HG03103 (cell line): ENCODE measurements around the gene SH3BP2.

ENCODE experiments used
- ATAC-seq: cut with Tn5 transposase; IDR thresholded peaks from one replicate; pipeline ENCODE4 v1.9.1; 2021; ENCODE audit warnings: low read depth; ENCODE audit not compliant: unreplicated experiment

SH3BP2 gene

DNA sequence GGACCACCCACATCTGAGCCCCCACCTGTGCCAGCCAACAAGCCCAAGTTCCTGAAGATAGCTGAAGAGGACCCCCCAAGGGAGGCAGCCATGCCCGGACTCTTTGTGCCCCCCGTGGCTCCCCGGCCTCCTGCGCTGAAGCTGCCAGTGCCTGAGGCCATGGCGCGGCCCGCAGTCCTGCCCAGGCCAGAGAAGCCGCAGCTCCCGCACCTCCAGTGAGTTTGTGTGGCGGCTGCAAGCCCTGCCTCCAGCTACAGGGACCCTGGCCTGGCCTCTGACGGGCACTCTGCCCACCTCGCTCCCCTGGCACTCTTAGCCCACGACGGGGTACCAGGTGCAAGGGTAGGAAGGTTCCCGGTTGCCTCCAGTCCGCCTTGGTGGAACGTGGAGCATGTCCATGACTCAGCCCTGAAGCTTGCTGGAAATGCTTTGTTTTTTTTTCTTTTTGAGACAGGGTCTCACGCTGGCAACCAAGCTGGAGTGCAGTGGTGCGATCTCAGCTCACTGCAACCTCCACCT is 37.1 kb downstream of the SH3BP2 start:
- no peak for ATAC-seq

DNA sequence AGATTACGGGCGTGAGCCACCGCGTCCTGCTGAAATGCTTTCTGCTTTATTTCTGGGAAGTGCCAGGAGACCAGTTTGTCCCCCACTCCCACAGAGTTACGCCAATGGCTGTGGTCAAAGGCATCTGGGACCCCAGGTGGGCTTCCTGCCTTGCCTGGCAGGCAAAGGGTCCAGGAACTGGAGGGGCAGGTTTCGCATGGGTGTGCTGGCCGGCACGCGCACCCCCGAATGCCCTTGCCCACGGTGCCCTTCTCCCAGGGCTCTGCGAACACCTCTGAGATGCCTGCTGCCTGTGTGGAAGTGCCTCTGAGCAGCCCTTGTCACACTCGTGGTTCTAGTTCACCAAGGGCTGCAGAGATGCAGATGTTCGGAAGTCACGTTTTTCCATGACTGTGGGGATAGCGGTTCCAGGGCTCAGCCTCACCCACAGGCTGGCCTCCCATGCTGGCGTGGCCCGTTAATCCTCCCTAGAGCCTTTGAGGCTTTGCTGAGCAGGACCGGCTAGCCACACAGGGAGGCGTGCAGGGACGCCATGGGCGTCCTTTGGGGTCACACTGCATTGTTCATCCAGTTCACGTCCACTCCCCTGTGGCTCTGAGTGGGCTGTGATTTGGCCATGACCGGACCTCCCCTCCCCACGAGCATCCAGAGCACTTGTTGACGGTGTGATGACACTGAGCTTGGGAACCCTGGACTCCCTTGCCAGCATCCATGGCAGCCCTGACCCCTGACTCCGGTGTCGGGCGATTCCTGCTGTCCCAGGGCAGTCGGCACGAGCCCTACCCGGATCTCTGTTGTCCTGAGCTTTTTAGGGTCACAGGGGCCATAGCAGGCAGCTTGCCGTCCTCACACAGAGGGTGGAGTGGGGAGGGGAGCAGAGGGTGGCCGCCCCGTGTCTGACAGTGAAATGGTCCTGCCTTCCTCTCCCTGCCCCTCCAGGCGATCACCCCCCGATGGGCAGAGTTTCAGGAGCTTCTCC is 38.0 kb downstream of the SH3BP2 start:
- no peak for ATAC-seq

DNA sequence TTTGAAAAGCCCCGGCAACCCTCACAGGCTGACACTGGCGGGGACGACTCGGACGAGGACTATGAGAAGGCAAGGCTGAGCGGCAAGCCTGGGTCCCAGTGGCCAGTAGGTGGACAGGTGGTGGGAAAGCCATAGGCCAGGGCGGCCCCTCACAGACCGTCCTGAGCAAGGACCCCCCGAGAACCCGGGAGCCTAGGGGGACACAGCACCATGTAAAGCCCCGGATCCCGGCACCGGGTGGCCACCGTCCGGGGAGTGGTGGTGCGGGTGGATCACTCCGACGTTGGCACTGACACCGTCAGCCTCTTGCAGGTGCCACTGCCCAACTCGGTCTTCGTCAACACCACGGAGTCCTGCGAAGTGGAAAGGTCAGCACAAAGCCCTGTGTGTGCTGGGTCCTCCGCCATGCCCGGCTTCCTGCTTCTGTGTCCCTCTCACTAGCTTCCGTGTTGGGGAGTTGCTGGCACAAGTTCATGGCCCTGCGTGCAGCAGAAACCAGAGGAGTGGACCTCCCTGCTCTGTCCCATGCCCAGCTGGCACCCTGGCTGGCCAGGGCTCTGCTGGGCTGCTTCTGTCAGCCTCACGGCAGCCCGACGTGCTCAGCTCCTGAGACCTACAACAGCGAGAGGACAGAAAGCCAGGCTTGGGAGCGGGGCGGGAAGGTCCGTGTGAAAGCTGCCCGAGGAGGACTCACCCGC is 38.9 kb downstream of the SH3BP2 start:
- no peak for ATAC-seq

DNA sequence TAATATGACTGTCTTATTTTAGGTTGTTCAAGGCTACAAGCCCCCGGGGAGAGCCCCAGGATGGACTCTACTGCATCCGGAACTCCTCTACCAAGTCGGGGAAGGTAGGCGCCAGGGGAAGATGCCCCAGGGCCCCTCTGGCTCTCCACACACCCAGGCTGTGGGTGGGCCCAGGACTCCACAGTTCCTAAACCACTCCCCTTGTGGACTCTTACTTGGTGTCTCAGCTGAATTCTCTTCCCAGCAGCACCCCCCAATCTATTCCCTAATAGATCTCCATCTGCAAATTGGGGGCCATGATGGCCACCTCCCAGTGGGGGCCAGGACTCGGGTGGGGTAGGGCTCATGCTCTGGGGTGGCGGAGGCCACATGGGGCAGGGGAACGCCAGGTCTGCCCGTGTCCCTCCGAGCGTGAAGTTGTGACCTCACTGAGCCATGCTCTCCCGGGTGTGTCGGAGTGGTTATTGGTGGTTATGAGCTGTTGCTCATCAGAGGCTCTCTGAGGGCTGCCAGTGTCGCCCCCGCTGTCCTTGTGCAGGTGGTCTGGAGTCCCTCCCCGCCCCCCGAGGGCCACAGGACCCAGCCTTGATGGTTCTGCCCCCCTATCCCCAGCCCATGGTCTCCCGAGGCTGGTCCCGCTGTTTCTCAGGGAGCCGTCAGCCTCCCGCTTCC is 39.6 kb downstream of the SH3BP2 start:
- peak; percentile 65 for ATAC-seq

DNA sequence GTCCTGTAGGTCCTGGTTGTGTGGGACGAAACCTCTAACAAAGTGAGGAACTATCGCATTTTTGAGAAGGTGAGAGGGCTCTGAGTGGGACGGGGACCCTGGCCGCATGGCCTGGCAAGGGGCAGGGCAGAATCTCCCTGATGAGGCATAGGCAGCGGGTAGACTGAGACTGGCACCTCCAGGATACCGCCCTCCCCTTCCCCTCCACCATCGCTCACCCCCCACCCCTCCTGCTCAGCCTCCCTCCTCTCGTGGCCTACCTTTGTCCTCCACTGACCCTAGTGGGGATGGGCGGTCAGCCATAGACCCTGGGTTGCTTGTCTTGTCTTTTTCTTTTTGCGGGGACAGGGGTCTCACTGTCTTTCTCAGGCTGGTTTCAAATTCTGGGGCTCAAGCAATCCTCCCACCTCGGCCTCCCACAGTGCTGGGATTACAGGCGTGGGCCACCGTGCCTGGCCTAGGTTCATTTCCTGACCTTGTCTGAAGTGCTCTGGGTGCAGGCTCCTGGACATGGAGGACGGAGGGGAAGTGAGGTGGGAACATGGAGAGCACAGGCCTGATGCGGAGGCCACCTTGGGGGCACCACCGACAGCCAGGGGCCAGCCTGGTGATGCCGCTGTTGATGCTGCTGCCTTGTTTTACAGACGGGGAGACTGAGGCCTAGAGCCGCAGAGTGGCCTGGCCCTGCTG is 40.2 kb downstream of the SH3BP2 start:
- no peak for ATAC-seq

DNA sequence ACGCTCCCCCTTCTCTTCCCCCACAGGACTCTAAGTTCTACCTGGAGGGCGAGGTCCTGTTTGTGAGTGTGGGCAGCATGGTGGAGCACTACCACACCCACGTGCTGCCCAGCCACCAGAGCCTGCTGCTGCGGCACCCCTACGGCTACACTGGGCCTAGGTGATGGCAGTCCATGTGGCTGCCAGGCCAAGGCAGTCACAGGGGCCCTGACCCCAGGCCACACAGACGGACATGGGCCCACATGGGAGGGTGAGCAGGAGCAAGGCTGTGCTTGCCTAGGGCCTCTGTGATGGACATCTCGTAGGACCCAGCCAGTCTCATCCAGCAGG is 40.8 kb downstream of the SH3BP2 start:
- no peak for ATAC-seq

DNA sequence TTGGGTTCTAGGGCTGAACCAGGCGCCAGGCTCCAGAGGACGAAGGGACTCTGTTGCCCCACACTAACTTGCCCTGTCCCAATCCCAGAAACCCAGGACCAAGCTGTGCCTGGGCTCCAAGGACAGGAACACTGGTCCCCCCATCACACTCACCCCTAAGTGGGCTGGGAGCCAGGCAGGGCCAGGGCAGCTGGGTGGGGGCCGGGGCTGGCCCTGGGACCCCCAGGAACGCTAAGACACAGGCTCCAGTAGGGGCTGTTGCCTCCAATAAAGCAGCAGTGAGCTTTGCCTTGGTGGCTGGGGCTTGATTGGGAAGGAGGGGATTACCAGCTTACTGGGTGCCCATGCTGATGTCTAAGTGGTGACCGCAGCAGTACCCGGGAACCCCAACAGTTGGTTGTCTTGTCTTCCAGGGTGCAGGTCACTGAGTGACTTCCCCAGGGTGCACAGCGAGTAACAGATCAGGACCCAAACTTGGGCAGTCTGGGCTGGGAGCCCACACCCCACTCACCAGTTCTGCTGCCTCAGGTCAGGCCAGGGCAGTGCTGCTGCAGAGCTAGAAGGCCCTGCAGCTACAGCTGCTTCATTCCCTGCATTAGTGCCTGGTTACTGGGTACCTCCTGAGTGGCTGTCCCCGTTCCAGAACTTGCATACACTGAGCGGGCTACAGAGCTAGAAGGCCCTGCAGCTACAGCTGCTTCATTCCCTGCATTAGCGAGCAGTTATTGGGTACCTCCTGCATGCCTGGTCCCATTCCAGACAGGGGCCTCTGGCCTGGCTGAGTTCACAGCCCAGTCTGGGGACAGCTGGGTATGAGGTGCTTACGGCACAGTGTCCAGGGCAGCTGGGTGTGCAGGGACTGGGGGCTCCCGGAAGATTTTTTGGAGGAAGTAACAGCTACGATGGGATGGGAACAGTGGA is 41.4 kb downstream of the SH3BP2 start:
- ATAC-seq: no peak

DNA sequence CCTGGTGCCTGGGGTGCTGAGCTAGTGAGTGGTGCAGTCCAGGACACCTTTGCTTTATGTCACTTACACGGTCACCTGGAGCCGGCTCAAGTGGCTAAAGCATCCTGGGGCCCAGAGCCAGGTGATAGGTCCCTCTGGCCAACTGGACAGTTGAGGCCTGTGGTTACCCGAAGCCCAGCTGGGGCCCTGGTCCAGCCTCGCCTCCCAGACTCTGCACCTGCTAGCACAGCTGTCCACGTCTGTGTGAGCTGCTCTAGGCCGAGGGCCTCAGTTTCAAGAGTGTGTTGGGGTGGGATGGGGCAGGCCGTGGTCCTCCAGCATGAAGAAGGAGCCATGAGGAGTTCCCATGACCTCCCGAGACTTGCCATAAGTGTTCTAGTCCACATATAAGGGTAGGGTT is 43.1 kb downstream of the SH3BP2 start:
- ATAC-seq: no peak

DNA sequence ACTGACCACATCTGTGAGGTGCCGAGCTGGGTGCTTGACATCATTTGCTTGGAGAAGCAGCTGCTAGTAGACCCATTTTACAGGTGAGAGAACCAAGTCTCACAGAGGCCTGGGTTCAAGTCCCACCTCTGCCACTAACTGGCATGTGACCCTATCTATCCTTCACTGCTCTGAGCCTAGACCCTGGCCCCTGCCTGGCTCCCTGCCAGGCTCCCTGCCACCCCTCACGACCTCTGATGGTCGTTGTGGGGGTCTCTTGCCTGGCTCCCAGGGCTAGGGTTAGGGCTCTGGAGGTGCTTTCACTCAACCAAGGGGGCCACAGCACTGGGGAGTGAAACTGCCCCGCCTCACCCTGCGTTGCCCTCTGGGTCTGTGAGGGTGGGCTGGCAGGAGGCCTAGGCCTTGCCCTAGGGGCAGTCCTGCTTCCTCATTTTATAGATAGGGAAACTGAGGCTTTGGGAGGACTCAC is 43.5 kb downstream of the SH3BP2 start:
- no peak for ATAC-seq

DNA sequence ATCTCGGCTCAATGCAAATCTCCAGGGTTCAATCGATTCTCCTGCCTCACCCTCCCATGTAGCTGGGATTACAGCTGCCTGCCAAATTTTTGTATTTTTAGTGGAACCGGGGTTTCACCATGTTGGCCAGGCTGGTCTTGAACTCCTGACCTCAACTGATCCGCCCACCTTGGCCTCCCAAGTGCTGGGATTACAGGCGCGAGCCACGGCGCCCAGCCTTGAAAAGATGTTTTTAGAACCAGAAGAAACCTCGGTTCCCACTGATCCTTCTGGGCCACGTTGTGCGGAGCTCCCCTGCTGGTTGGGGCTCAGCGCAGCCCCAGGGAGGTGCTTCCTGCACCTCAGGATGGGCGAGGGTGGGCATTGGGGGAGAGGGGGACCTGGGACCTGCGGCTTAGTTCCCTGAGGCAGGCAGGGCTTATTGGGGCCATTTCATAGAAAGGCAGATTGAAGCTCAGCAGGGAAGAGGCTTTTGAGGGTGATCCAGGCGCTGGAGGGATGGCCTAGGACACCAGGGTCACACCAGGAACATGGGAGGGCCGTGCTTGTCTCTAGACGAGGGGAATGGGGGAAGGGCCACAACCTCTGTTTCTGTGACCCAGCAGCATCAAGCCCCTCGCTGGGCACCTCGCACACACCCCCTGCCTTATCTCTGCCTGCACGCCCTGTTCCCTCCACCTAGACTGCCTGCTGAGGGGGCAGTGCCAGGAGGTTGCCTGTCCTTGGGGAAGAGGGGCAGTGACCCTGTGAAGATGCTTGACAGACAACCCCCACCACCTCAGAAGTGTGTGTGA is 44.4 kb downstream of the SH3BP2 start:
- no peak for ATAC-seq

DNA sequence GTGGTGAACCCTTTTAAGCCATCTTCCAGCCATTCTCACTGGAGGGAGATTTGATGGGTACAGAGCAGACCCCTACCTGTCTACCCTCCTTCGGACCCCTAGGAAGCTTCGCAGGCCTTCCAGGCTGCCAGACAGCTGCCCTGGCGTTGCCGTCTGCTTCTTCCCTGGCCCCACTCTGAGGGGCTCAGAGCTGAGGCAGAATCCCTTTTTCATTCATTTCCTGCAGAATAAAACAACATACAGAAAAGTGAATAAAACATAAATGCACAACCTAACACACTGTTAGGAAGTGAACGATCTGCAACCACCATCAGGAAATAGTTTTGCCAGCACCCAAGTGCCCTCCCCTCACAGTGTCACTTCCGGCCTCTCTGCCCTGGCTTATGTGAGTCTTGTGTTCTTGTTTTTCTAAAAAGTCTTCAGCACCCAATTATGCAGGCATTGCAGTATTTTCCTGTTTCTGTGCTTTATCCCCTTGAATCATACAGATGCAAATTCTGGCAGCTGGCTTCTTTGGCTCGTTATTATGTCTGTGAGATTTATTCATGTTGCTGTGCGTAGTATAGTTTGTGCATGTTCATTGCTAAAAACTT is 45.1 kb downstream of the SH3BP2 start:
- no peak for ATAC-seq

DNA sequence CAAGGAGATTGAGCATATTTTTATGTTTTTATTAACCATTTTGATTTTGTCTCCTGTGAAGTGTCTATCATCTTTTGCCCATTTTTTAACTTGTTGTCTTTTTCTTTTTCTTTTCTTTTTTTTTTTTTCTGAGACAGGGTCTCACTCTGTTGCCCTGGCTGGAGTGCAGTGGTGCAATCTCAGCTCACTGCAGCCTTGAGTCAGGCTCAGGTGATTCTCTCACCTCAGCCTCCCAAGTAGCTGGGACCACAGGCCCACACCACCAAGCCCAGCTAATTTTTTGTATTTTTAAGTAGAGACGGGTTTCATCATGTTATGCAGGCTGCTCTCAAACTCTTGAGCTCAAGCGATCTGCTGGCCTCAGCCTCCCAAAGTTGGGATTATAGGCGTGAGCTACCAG is 46.2 kb downstream of the SH3BP2 start:
- no peak for ATAC-seq

DNA sequence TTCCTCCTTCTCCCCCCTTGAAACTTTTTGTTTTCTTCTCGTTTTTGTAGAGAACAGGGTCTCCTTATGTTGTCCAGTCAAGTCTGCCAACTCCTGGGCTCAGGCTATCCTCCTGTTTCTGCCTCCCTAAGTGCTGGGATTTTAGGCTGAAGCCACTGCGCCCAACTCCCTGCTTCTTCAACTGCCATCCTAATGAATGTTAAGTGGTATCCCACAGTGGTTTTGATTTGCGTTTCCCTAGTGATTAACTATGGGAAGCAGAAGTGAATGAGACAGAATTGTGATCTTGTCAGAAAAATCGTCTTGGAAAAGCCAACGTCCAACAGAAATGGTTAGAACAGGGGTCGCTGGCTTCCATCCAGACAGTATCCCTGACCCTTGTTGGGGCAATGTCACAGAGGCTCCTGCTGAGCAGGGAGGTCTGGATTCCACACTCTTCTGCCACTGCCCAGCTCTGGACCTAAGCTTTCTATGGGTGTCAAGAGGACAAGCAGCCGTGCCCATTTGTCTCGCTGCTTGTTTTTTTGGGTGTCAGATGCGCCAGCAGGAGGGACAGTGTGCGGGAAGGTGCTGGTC is 49.9 kb downstream of the SH3BP2 start:
- no peak for ATAC-seq

DNA sequence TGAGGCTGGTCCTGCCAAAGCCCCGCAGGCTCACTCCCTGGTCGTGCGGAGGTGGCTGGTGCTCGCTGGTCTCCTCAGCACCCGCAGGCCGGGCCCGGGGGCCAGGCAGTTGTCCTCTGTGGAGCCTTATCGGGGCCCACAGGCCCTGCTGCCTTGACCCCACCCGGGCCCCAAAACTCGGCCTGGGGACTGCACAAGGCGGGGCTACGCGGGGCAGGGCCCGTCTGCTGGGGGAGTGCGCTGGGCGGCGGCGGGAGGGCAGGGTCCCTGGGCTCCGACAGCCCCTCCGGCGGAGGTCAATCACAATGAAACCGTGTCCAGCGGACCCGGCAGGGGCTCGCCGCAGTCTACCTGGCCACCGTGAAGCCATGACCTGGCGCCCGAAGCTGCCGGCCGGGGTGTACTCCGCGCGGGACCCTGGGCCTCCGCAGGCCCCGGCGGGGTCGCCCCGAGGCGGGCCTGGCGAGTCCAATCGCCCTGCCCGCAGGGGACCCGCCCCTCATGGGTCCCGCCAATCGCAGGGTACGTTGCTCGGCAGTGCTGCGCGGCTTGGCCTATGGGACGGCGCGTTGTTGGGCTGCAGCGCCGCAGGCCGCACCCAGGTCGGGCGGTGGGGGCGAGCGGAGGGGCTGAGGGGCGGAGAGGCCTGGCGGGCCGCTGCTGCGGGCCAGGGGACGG is 50.5 kb downstream of the SH3BP2 start, which contains the start of gene ADD1:
ADD1 (plus strand) TSS at position 582 of the 678 bp plus-strand sequence. CDS start 32,072 bp downstream, outside the sequence.
- peak; percentile 71 for ATAC-seq

DNA sequence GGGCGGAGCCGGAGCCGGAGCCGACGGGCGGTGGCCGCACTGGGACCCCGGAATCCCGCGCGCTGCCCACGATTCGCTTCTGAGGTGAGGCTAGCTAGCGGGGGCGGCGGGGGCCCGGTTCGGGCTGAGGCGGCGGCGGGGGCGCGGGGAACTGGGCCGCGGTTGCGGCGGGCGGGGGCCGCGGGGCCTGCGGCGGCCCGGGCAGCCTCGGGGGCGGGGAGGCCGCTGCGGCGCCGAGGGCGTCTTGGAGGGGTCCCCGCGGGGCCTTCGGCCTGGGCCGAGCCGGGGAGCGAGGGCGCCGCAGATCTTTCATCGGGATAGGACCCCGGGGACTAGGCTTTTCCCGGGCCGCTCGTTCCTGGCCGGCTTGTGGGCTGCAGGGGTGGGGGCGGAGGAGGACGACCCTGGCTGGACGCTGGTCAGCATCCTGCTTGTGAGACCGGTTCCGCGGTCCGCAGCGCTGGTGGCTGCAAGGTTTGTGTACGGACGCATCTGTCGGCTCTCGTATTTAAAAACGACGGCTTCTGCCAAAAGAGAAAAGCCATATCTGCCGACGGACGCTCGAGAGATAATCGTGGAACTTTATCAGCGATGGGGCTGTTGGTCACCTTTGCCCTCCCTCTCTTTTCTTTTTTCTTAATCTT is 51.2 kb downstream of the SH3BP2 start:
- ATAC-seq: no peak

DNA sequence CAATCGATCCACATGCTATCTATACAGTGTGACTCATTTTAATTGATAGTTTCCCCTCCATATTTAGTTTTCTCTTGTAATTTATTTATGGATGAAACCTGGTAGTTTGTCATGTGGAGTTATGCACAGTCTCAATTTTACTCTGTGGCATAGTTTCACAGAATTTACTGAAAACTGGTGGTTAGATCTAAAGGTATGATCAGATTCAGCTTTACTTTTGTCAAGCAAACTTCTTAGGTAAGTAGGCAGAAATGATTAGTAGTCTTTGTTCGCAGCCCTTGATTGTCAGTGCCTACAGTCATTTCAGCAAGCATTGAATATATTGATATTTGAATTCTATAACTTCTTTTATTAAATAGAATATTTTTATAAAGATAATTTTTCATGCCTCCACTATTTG is 53.3 kb downstream of the SH3BP2 start:
- ATAC-seq: no peak
